Measurements from ENCODE around the gene CCL22.

GRCh38 chr16:57313509-57313908 lies 45.1 kb upstream of the CCL22 start:
- TF ChIP-seq POLR2A (IDR thresholded peaks at IDR 0.05) (no peak), POLR2AphosphoS5 (IDR thresholded peaks at IDR 0.05) (no peak), CTCF (IDR thresholded peaks at IDR 0.05) (no peak)

All from prostate gland (tissue), 2 donors.